Astrocyte of the cerebellum (primary cell): ENCODE measurements around the gene CFAP299.

Experiments
- DNase-seq: peaks from one replicate; pipeline ENCODE4 v3.0.0-alpha.2; 2011; ENCODE audit warnings: low read depth
- H3K4me3 ChIP-seq: 2 replicates; pipeline ENCODE4 v1.5.1; 2011; ENCODE audit warnings: mild to moderate bottlenecking, low read depth, low read length, moderate library complexity
- in situ Hi-C: cut with HindIII; loops from 2 replicates; pipeline ENCODE4 v1.10.0; 2017; ENCODE audit warnings: low sequenced_read_pairs
- TF ChIP-seq, protein P1 (sequence below): IDR thresholded peaks from 2 replicates; pipeline ENCODE4 v1.5.1; 2012; ENCODE audit warnings: low read length, low read depth, moderate library complexity, mild to moderate bottlenecking; ENCODE audit errors: missing control alignments

CFAP299 gene

DNA sequence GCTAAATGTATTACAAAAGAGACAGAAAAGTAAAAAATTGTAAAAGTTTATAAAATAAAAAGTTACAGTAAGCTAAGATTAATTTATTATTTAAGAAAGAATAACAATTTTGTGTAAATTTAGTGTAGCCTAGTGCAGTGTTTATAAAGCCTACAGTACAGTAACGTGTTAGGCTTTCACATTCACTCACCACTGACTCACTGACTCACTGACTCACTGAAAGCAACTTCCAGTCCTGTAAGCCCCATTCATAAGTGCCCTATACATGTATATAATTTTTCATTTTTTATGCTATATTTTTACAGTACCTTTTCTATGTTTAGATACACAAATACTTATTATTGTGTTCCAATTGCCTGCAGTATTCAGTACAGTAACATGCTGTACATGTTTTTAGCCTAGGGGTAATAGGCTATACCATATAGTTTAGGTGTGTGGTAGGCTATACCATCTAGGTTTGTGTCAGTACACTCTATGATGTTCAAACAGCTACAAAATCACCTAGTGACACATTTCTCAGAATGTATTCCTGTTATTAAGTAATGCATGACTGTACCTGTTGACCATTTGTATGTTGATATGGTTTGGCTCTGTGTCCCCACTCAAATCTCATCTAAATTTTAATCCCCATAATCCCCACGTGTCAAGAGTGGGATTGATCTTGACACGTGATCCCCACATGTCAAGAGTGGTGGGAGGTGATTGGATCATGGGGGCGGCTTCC, 57.9 kb downstream of the CFAP299 start:
- in situ Hi-C loops: no loop called here
- TF ChIP-seq, protein P1, sequence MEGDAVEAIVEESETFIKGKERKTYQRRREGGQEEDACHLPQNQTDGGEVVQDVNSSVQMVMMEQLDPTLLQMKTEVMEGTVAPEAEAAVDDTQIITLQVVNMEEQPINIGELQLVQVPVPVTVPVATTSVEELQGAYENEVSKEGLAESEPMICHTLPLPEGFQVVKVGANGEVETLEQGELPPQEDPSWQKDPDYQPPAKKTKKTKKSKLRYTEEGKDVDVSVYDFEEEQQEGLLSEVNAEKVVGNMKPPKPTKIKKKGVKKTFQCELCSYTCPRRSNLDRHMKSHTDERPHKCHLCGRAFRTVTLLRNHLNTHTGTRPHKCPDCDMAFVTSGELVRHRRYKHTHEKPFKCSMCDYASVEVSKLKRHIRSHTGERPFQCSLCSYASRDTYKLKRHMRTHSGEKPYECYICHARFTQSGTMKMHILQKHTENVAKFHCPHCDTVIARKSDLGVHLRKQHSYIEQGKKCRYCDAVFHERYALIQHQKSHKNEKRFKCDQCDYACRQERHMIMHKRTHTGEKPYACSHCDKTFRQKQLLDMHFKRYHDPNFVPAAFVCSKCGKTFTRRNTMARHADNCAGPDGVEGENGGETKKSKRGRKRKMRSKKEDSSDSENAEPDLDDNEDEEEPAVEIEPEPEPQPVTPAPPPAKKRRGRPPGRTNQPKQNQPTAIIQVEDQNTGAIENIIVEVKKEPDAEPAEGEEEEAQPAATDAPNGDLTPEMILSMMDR: no peak
- H3K4me3 ChIP-seq: no peak overlapping the region
- DNase-seq: peak; percentile 29

DNA sequence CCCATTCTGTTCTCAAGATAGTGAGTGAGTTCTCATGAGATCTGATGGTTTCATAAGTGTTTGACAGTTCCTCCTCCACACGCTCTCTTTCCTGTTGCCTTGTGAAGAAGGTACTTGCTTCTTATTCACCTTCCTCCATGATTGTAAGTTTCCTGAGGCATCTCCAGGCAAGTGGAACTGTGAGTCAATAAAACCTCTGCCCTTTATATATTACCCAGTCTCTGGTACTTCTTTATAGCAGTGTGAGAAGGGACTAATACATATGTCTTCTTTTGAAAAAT, 58.4 kb downstream of the CFAP299 start:
- TF ChIP-seq, protein P1: no peak
- DNase-seq: no peak
- in situ Hi-C loops: no loop called here
- H3K4me3 ChIP-seq: no peak overlapping the region

- no peak overlapping the region for H3K4me3 ChIP-seq
- TF ChIP-seq, protein P1: no peak
- DNase-seq: peak; percentile 87
- in situ Hi-C loops: no loop called here
These were observed 71.7 kb downstream of the CFAP299 start for GRCh38 chr4:80407246-80407645.

DNA sequence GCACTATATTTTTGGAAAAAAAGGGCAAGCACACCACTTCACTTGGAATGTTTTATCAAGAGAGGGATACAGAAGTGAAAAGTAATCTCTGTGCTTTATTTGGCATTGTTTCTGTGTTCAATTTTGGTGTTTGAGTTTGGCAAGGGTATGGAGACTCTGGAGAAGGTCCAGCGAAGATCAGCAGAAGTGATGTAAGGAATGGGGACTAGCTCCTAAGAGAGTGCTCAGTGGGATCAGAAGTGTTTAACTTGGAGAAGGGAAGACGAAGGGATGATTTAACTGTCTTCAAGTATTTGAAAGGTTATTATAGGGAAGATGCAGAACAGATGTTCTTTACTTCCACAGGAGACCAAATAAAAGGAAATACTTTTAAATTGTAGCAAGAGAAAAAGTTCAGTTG, 74.3 kb downstream of the CFAP299 start:
- TF ChIP-seq, protein P1: no peak
- in situ Hi-C loops: no loop called here

GRCh38 chr4:80412322-80412721, 76.8 kb downstream of the CFAP299 start:
- DNase-seq: no peak
- in situ Hi-C loops: no loop called here
- TF ChIP-seq, protein P1: no peak

More for the DNA sequence above, 74.3 kb downstream of the CFAP299 start:
- no peak overlapping the region for H3K4me3 ChIP-seq
- DNase-seq: no peak

GRCh38 chr4:80413086-80413485, 77.6 kb downstream of the CFAP299 start:
- no peak for DNase-seq
- TF ChIP-seq, protein P1: no peak
- in situ Hi-C loops: no loop called here

More at GRCh38 chr4:80412322-80412721, 76.8 kb downstream of the CFAP299 start:
- H3K4me3 ChIP-seq: no peak overlapping the region

More at GRCh38 chr4:80413086-80413485, 77.6 kb downstream of the CFAP299 start:
- H3K4me3 ChIP-seq: no peak overlapping the region
